Effector memory CD8-positive, alpha-beta T cell (primary cell): ENCODE measurements around the gene CRTC1.
A peak's percentile ranks its signal among the peaks of the same experiment; 100 is the strongest.
"Not testable (repeated sequence)": the region's sequence is repeated elsewhere in the genome, so short reads cannot be mapped to it uniquely, and the experiment has no call there.

Experiments
- ATAC-seq: fragments of 150-1000 bp; cut with Tn5 transposase; replicated peaks from 2 replicates; pipeline ENCODE4 v1.10.0; 2021; ENCODE audit warnings: mild to moderate bottlenecking, moderate library complexity
- DNase-seq, 3 experiments: peaks; one replicate each; pipeline ENCODE4 v3.0.0; 2021
- H3K27ac Mint-ChIP-seq, 2 donors: one replicate each; pipeline ENCODE4 v1.8.0; 2022; ENCODE audit warnings: mild to moderate bottlenecking in 2 of 2, mixed read lengths in 2 of 2, moderate library complexity in 2 of 2
- H3K27me3 Mint-ChIP-seq, 2 donors: one replicate each; pipeline ENCODE4 v1.8.0; 2022; ENCODE audit warnings: mixed read lengths in 2 of 2
- H3K36me3 Mint-ChIP-seq: one replicate; pipeline ENCODE4 v1.8.0; 2022; ENCODE audit warnings: mild to moderate bottlenecking, moderate library complexity, mixed read lengths; ENCODE audit not compliant: insufficient read depth
- H3K4me1 Mint-ChIP-seq, 2 donors: one replicate each; pipeline ENCODE4 v1.8.0; 2022; ENCODE audit warnings: low read depth in 2 of 2, mixed read lengths in 2 of 2
- H3K4me3 Mint-ChIP-seq, 2 donors: one replicate each; pipeline ENCODE4 v1.8.0; 2022; ENCODE audit warnings: mild to moderate bottlenecking in 2 of 2, mixed read lengths in 2 of 2, moderate library complexity in 2 of 2
- H3K9me3 Mint-ChIP-seq, 2 donors: one replicate each; pipeline ENCODE4 v1.8.0; 2022; ENCODE audit warnings: mixed read lengths in 2 of 2

The CRTC1 gene

GRCh38 chr19:18668252-18668631, 15.2 kb upstream of the CRTC1 start:
- ATAC-seq (no peak), DNase-seq (no peak)
- no peaks in the 10 kb centered on the region for H3K9me3 Mint-ChIP-seq
- H3K27ac Mint-ChIP-seq, result no peak overlapping the region
- no peaks in the 10 kb centered on the region for H3K27me3 Mint-ChIP-seq
- peaks cover 2 to 6% of the 10 kb centered on the region in 2 donors for H3K4me1 Mint-ChIP-seq
- H3K4me3 Mint-ChIP-seq, result no peak overlapping the region
- peaks cover 31% of the 10 kb centered on the region for H3K36me3 Mint-ChIP-seq

GRCh38 chr19:18668744-18669523, 14.5 kb upstream of the CRTC1 start:
- no peak for ATAC-seq
- DNase-seq, result no peak
- H3K27ac Mint-ChIP-seq, result no peak overlapping the region
- H3K36me3 Mint-ChIP-seq, result peaks cover 33% of the 10 kb centered on the region
- no peaks in the 10 kb centered on the region for H3K9me3 Mint-ChIP-seq
- H3K27me3 Mint-ChIP-seq, result no peaks in the 10 kb centered on the region
- no peak overlapping the region for H3K4me3 Mint-ChIP-seq
- H3K4me1 Mint-ChIP-seq, result peaks cover 0 to 4% of the 10 kb centered on the region in 2 donors

GRCh38 chr19:18669524-18669817, 14.0 kb upstream of the CRTC1 start:
- no peak for DNase-seq
- no peak for ATAC-seq
- H3K4me1 Mint-ChIP-seq, result peaks cover 0 to 4% of the 10 kb centered on the region in 2 donors
- no peaks in the 10 kb centered on the region for H3K27me3 Mint-ChIP-seq
- peaks cover 33% of the 10 kb centered on the region for H3K36me3 Mint-ChIP-seq
- H3K27ac Mint-ChIP-seq, result peak overlapping the region in 1 of 2 donors; percentile 82
- H3K4me3 Mint-ChIP-seq, result no peak overlapping the region
- H3K9me3 Mint-ChIP-seq, result no peaks in the 10 kb centered on the region

- Mint-ChIP-seq H3K4me1 (peaks cover 0 to 4% of the 10 kb centered on the region in 2 donors), H3K27me3 (no peaks in the 10 kb centered on the region), H3K36me3 (peaks cover 33% of the 10 kb centered on the region), H3K4me3 (no peak overlapping the region), H3K9me3 (no peaks in the 10 kb centered on the region), H3K27ac (peak overlapping the region in 1 of 2 donors; percentile 82)
- ATAC-seq (no peak), DNase-seq (no peak)
These were observed 13.6 kb upstream of the CRTC1 start for GRCh38 chr19:18669883-18670282.

- Mint-ChIP-seq H3K27ac (no peak overlapping the region), H3K36me3 (peaks cover 33% of the 10 kb centered on the region), H3K9me3 (no peaks in the 10 kb centered on the region), H3K4me3 (no peak overlapping the region), H3K4me1 (peaks cover 0 to 4% of the 10 kb centered on the region in 2 donors), H3K27me3 (no peaks in the 10 kb centered on the region)
- no peak for ATAC-seq
- DNase-seq, result no peak
These were observed 13.2 kb upstream of the CRTC1 start for GRCh38 chr19:18670312-18670711.

- H3K27me3 Mint-ChIP-seq, result no peaks in the 10 kb centered on the region
- H3K27ac Mint-ChIP-seq, result peak overlapping the region in 1 of 2 donors; percentile 32
- no peaks in the 10 kb centered on the region for H3K9me3 Mint-ChIP-seq
- DNase-seq, result no peak
- ATAC-seq, result no peak
- H3K4me3 Mint-ChIP-seq, result no peak overlapping the region
- H3K4me1 Mint-ChIP-seq, result peaks cover 0 to 4% of the 10 kb centered on the region in 2 donors
- H3K36me3 Mint-ChIP-seq, result peaks cover 25% of the 10 kb centered on the region
These were observed 12.0 kb upstream of the CRTC1 start for GRCh38 chr19:18671303-18672043.

- H3K4me3 Mint-ChIP-seq, result no peak overlapping the region
- H3K27ac Mint-ChIP-seq, result no peak overlapping the region
- no peaks in the 10 kb centered on the region for H3K9me3 Mint-ChIP-seq
These were observed 11.4 kb upstream of the CRTC1 start for GRCh38 chr19:18672044-18672451.

GRCh38 chr19:18672606-18673337, 10.7 kb upstream of the CRTC1 start:
- Mint-ChIP-seq H3K27me3 (no peaks in the 10 kb centered on the region), H3K36me3 (peaks cover 21% of the 10 kb centered on the region), H3K9me3 (no peaks in the 10 kb centered on the region), H3K4me3 (no peak overlapping the region), H3K27ac (no peak overlapping the region), H3K4me1 (peaks cover 0 to 4% of the 10 kb centered on the region in 2 donors)
- no peak for ATAC-seq
- DNase-seq, result no peak

More at GRCh38 chr19:18672044-18672451, 11.4 kb upstream of the CRTC1 start:
- ATAC-seq, result no peak
- no peak for DNase-seq
- Mint-ChIP-seq H3K27me3 (no peaks in the 10 kb centered on the region), H3K4me1 (peaks cover 0 to 4% of the 10 kb centered on the region in 2 donors), H3K36me3 (peaks cover 25% of the 10 kb centered on the region)

GRCh38 chr19:18674616-18675015, 8.9 kb upstream of the CRTC1 start:
- Mint-ChIP-seq H3K27me3 (peaks cover 0 to 9% of the 10 kb centered on the region in 2 donors), H3K9me3 (no peaks in the 10 kb centered on the region), H3K4me3 (no peak overlapping the region), H3K27ac (no peak overlapping the region), H3K4me1 (peaks cover 0 to 4% of the 10 kb centered on the region in 2 donors), H3K36me3 (peaks cover 13% of the 10 kb centered on the region)
- ATAC-seq (no peak), DNase-seq (no peak)

GRCh38 chr19:18675779-18676178, 7.7 kb upstream of the CRTC1 start:
- peaks cover 0 to 9% of the 10 kb centered on the region in 2 donors for H3K27me3 Mint-ChIP-seq
- H3K4me1 Mint-ChIP-seq, result peaks cover 0 to 1% of the 10 kb centered on the region in 2 donors
- no peak overlapping the region for H3K27ac Mint-ChIP-seq
- DNase-seq, result no peak
- no peak for ATAC-seq
- H3K4me3 Mint-ChIP-seq, result no peak overlapping the region
- peaks cover 7% of the 10 kb centered on the region for H3K36me3 Mint-ChIP-seq
- H3K9me3 Mint-ChIP-seq, result no peaks in the 10 kb centered on the region

- Mint-ChIP-seq H3K9me3 (no peaks in the 10 kb centered on the region), H3K27ac (no peak overlapping the region), H3K27me3 (peaks cover 0 to 9% of the 10 kb centered on the region in 2 donors), H3K4me1 (peaks cover 0 to under 1% of the 10 kb centered on the region in 2 donors), H3K36me3 (peaks cover 5% of the 10 kb centered on the region), H3K4me3 (no peak overlapping the region)
- DNase-seq, result no peak
- ATAC-seq, result no peak
These were observed 6.8 kb upstream of the CRTC1 start for GRCh38 chr19:18676692-18677091.

GRCh38 chr19:18677156-18677555, 6.3 kb upstream of the CRTC1 start:
- Mint-ChIP-seq H3K4me1 (no peaks in the 10 kb centered on the region), H3K27ac (no peak overlapping the region), H3K27me3 (peaks cover 0 to 9% of the 10 kb centered on the region in 2 donors), H3K36me3 (peaks cover 5% of the 10 kb centered on the region), H3K9me3 (no peaks in the 10 kb centered on the region), H3K4me3 (no peak overlapping the region)
- no peak for ATAC-seq
- no peak for DNase-seq

GRCh38 chr19:18680148-18680547, 3.3 kb upstream of the CRTC1 start:
- H3K27ac Mint-ChIP-seq, H3K4me3 Mint-ChIP-seq, H3K4me1 Mint-ChIP-seq, ATAC-seq, DNase-seq, H3K9me3 Mint-ChIP-seq, H3K27me3 Mint-ChIP-seq: not testable (repeated sequence)
- H3K36me3 Mint-ChIP-seq, result peaks cover 14% of the 10 kb centered on the region
